Measurements from ENCODE around the gene CDH4. TPM values are rescaled to one million over a fixed set of nuclear protein-coding genes. Genes with fewer than 3 reads are reported as not detected.

The CDH4 gene
- total RNA-seq, 2 donors from 2014 or later, result not detected

- no peaks in the 10 kb centered on the region for H3K27me3 Mint-ChIP-seq
- peaks cover 5% of the 10 kb centered on the region for H3K9me3 Mint-ChIP-seq
- DNase-seq (ENCODE audit: low spot score) (no peak), ATAC-seq (no peak)
- H3K27ac Mint-ChIP-seq, result no peak overlapping the region
- no peaks in the 10 kb centered on the region for H3K4me1 Mint-ChIP-seq (ENCODE audit: low read depth in 2 of 2)
- no peak overlapping the region for H3K4me3 Mint-ChIP-seq
- no peaks in the 10 kb centered on the region for H3K36me3 Mint-ChIP-seq
Observed at GRCh38 chr20:61822396-61822795, 570.3 kb downstream of the CDH4 start.

DNA sequence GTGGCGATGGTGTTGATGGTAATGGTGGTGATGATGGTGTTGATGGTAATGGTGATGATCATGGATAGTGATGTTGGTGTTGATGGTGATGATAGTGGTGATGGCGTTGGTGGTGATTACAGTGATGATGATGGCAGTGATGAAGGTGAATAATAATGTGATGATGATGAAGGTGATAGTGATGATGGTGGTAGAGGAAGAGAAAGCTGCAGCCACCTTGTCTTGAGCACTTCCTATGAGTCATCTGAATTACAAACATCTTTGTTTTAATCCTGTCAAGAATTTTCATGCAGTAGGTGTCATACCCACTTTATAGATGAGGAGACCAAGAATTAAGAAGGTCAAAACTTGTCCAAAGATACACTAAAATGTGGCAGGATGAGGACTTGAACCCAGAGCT lies 571.2 kb downstream of the CDH4 start:
- H3K36me3 Mint-ChIP-seq, result no peaks in the 10 kb centered on the region
- no peak overlapping the region for H3K27ac Mint-ChIP-seq
- DNase-seq (ENCODE audit: low spot score), result no peak
- no peak for ATAC-seq
- no peaks in the 10 kb centered on the region for H3K4me1 Mint-ChIP-seq (ENCODE audit: low read depth in 2 of 2)
- H3K27me3 Mint-ChIP-seq, result no peaks in the 10 kb centered on the region
- peaks cover 5% of the 10 kb centered on the region for H3K9me3 Mint-ChIP-seq
- no peak overlapping the region for H3K4me3 Mint-ChIP-seq

- no peak overlapping the region for H3K4me3 Mint-ChIP-seq
- ATAC-seq (no peak), DNase-seq (ENCODE audit: low spot score) (no peak)
- no peaks in the 10 kb centered on the region for H3K4me1 Mint-ChIP-seq (ENCODE audit: low read depth in 2 of 2)
- no peak overlapping the region for H3K27ac Mint-ChIP-seq
- H3K36me3 Mint-ChIP-seq, result no peaks in the 10 kb centered on the region
- peaks cover 0 to 3% of the 10 kb centered on the region in 2 donors for H3K27me3 Mint-ChIP-seq
- no peaks in the 10 kb centered on the region for H3K9me3 Mint-ChIP-seq
Observed at GRCh38 chr20:61828891-61829290, 576.8 kb downstream of the CDH4 start.

DNA sequence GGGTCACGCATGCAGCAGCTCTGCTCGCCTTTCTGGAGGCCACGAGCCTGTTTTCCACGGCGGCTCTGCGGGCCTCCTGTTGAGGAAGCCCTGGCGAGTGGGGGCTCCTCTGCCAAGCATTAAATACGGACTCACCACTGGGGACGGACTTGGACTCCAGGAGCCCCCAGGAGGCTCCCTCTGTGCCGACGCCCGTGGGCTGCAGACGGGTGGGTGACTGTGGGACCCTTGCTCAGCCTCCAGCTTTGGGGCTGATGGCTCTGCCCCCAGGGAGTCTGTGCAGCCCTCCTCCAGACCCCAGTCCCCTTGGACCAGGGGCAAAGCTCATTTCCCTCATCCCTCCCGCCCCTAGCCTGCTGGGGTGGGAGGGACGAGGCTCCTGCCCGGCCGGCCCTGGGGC lies 577.5 kb downstream of the CDH4 start:
- Mint-ChIP-seq H3K9me3 (no peaks in the 10 kb centered on the region), H3K27ac (no peak overlapping the region), H3K4me3 (no peak overlapping the region), H3K4me1 (ENCODE audit: low read depth in 2 of 2) (no peaks in the 10 kb centered on the region), H3K27me3 (peaks cover 0 to 3% of the 10 kb centered on the region in 2 donors), H3K36me3 (no peaks in the 10 kb centered on the region)
- no peak for DNase-seq (ENCODE audit: low spot score)
- no peak for ATAC-seq

GRCh38 chr20:61830241-61830930 lies 578.3 kb downstream of the CDH4 start:
- Mint-ChIP-seq H3K27ac (no peak overlapping the region), H3K4me1 (ENCODE audit: low read depth in 2 of 2) (no peaks in the 10 kb centered on the region), H3K36me3 (no peaks in the 10 kb centered on the region), H3K4me3 (no peak overlapping the region), H3K27me3 (peaks cover 0 to 3% of the 10 kb centered on the region in 2 donors), H3K9me3 (no peaks in the 10 kb centered on the region)
- no peak for DNase-seq (ENCODE audit: low spot score)
- ATAC-seq, result no peak

- no peak overlapping the region for H3K27ac Mint-ChIP-seq
- DNase-seq (ENCODE audit: low spot score) (no peak), ATAC-seq (no peak)
- H3K4me1 Mint-ChIP-seq (ENCODE audit: low read depth in 2 of 2), result no peaks in the 10 kb centered on the region
- H3K36me3 Mint-ChIP-seq, result no peaks in the 10 kb centered on the region
- peaks cover 0 to 3% of the 10 kb centered on the region in 2 donors for H3K27me3 Mint-ChIP-seq
- H3K9me3 Mint-ChIP-seq, result no peaks in the 10 kb centered on the region
- no peak overlapping the region for H3K4me3 Mint-ChIP-seq
Observed at GRCh38 chr20:61830991-61831390, 578.9 kb downstream of the CDH4 start.

DNA sequence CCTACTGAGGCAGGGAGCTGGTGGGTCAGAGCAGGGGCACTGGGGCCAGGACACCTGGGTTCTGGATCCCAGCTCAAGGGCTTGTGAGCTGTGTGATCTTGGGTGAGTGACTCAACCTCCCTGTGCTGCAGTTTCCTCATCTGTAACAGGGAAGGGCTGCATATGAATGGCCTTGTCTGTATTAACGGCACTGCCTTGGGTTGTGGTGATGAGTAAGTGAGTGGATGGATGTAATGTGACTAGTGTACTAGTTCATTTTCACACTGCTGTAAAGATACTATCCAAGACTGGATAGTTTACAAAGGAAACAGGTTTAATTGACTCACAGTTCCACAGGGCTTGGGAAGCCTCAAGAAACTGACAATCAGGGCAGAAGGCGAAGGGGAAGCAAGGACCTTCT lies 580.1 kb downstream of the CDH4 start:
- H3K27ac Mint-ChIP-seq, result no peak overlapping the region
- H3K36me3 Mint-ChIP-seq, result no peaks in the 10 kb centered on the region
- no peaks in the 10 kb centered on the region for H3K4me1 Mint-ChIP-seq (ENCODE audit: low read depth in 2 of 2)
- H3K4me3 Mint-ChIP-seq, result no peak overlapping the region
- DNase-seq (ENCODE audit: low spot score) (no peak), ATAC-seq (no peak)
- peaks cover 0 to 3% of the 10 kb centered on the region in 2 donors for H3K27me3 Mint-ChIP-seq
- no peaks in the 10 kb centered on the region for H3K9me3 Mint-ChIP-seq

DNA sequence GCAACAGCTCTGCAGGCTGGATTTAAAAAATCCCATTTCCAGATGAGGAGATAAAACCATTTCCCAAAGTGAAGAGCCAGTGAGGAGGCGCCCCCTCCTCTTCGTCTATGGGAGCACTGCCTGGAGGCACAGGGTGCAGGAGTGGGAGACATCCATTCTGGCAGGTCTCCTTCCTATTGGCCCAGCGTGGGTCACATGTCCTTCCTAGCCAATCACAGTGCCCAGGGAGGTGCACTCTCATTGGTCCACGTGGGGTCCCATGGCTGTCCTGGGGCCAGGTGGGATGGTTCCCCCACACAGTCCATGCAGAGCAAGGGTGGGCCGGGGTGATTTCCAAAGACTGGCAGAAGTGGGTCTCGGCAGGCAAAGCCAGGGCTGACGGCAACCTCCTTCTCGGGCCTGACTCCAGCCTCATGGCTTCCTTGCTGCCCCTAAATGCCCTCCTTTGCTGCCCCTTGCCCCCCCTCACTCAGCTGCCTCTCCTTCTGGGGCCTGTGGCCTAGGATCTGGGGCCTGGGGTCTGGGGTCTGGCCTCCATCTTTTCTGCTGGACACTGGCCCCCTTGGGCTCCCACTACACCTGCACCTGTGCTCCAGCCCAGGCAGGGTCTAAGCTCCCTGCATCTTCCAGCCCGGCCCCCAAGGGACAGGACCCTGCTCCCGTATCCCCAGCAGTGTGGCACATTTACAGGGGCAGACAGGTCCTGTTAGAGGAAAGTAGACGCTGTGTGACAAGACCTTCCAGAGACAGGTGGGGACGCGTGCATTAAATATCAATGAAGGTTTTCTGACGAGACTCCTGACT lies 581.9 kb downstream of the CDH4 start:
- no peaks in the 10 kb centered on the region for H3K4me1 Mint-ChIP-seq (ENCODE audit: low read depth in 2 of 2)
- H3K9me3 Mint-ChIP-seq, result no peaks in the 10 kb centered on the region
- ATAC-seq (no peak), DNase-seq (ENCODE audit: low spot score) (no peak)
- H3K4me3 Mint-ChIP-seq, result no peak overlapping the region
- no peak overlapping the region for H3K27ac Mint-ChIP-seq
- H3K27me3 Mint-ChIP-seq, result peaks cover 0 to 3% of the 10 kb centered on the region in 2 donors
- H3K36me3 Mint-ChIP-seq, result no peaks in the 10 kb centered on the region

- DNase-seq (ENCODE audit: low spot score) (no peak), ATAC-seq (no peak)
- no peaks in the 10 kb centered on the region for H3K36me3 Mint-ChIP-seq
- H3K27me3 Mint-ChIP-seq, result peaks cover 0 to 3% of the 10 kb centered on the region in 2 donors
- no peak overlapping the region for H3K27ac Mint-ChIP-seq
- H3K9me3 Mint-ChIP-seq, result no peaks in the 10 kb centered on the region
- no peak overlapping the region for H3K4me3 Mint-ChIP-seq
- H3K4me1 Mint-ChIP-seq (ENCODE audit: low read depth in 2 of 2), result no peaks in the 10 kb centered on the region
Observed at GRCh38 chr20:61835301-61835700, 583.2 kb downstream of the CDH4 start.

GRCh38 chr20:61835791-61836350 lies 583.8 kb downstream of the CDH4 start:
- no peak for DNase-seq (ENCODE audit: low spot score)
- H3K27ac Mint-ChIP-seq, result no peak overlapping the region
- H3K4me1 Mint-ChIP-seq (ENCODE audit: low read depth in 2 of 2), result no peaks in the 10 kb centered on the region
- H3K27me3 Mint-ChIP-seq, result peaks cover 0 to 3% of the 10 kb centered on the region in 2 donors
- no peak for ATAC-seq
- no peaks in the 10 kb centered on the region for H3K36me3 Mint-ChIP-seq
- H3K4me3 Mint-ChIP-seq, result no peak overlapping the region
- H3K9me3 Mint-ChIP-seq, result no peaks in the 10 kb centered on the region

GRCh38 chr20:61837200-61837599 lies 585.1 kb downstream of the CDH4 start:
- Mint-ChIP-seq H3K36me3 (no peaks in the 10 kb centered on the region), H3K27ac (no peak overlapping the region), H3K4me3 (no peak overlapping the region), H3K9me3 (no peaks in the 10 kb centered on the region), H3K4me1 (ENCODE audit: low read depth in 2 of 2) (no peaks in the 10 kb centered on the region), H3K27me3 (peaks cover 0 to 1% of the 10 kb centered on the region in 2 donors)
- DNase-seq (ENCODE audit: low spot score) (no peak), ATAC-seq (no peak)

- H3K36me3 Mint-ChIP-seq, result no peaks in the 10 kb centered on the region
- no peak overlapping the region for H3K27ac Mint-ChIP-seq
- no peaks in the 10 kb centered on the region for H3K4me1 Mint-ChIP-seq (ENCODE audit: low read depth in 2 of 2)
- ATAC-seq (no peak), DNase-seq (ENCODE audit: low spot score) (no peak)
- no peaks in the 10 kb centered on the region for H3K9me3 Mint-ChIP-seq
- no peaks in the 10 kb centered on the region for H3K27me3 Mint-ChIP-seq
- H3K4me3 Mint-ChIP-seq, result no peak overlapping the region
Observed at GRCh38 chr20:61839223-61839911, 587.3 kb downstream of the CDH4 start.

DNA sequence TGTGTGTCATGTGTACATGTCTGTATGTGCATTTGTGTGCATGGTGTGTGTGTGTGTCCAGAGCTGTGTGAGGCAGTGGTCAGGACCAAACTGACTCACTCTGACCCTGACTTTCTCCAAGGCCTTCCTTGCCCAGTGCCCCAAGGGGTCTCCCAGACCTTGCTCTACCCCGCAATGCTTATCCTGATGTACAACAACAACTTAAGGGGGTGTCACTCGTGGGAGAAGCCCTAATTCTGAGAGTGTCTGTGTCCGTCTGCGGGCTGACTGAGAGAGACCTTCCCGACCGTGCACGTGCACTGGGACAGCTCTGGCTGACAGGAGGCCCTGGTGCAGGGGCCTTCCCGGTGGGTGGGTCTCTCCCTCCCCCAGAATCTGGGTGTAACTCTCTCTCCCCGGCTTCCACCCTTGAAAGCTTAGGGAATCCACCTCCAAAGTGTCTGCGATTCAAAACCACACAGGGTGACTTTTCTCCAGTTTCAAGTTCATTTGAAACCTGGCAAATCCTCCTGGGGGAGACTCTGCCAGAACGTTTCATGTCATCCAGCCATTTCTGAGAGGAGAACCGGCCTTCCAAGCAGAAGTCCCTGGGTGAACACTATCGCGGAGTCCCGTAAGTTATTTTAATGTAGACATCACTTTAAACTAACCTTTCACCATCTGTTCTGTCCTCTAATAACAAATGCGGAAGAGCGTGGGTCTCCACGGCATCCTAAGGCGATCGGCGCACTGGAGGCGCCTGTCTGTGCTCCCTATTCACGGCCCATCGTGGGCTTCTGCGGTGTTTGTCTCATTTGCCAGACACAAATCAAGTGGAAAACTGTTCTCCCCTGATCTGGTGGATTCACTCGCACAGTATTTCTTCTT lies 588.1 kb downstream of the CDH4 start:
- Mint-ChIP-seq H3K4me3 (no peak overlapping the region), H3K27ac (no peak overlapping the region), H3K27me3 (no peaks in the 10 kb centered on the region), H3K4me1 (ENCODE audit: low read depth in 2 of 2) (no peaks in the 10 kb centered on the region), H3K9me3 (no peaks in the 10 kb centered on the region), H3K36me3 (no peaks in the 10 kb centered on the region)
- ATAC-seq (no peak), DNase-seq (ENCODE audit: low spot score) (no peak)

Data from natural killer cell treated with Interleukin-12 subunit alpha and Interleukin-12 subunit beta and Interleukin-15 and Interleukin-18, amount 100 ng/mL, for 72 hours (primary cell).